K562 (cell line): Measurements from ENCODE around the gene ASPHD1. TPM values are rescaled to one million over a fixed set of nuclear protein-coding genes. Genes with fewer than 3 reads are reported as not detected.

Experiments used
- GATA2 ChIP-seq: sonication (generic); formaldehyde crosslinking; IDR thresholded peaks from 2 replicates; pipeline ENCODE4 v1.4.0; 2020; ENCODE audit warnings: mild to moderate bottlenecking, missing genetic modification reagents
- IRF2 ChIP-seq: sonication (generic); formaldehyde crosslinking; IDR thresholded peaks from 2 replicates; pipeline ENCODE4 v1.8.1; 2022; ENCODE audit warnings: mild to moderate bottlenecking, missing genetic modification reagents
- KAT2B ChIP-seq: IDR thresholded peaks from one replicate; pipeline ENCODE4 v1.6.1; 2012; ENCODE audit warnings: low read depth, mild to moderate bottlenecking, control low read depth, inconsistent platforms, low read length, moderate library complexity
- PML ChIP-seq: IDR thresholded peaks from 2 replicates; pipeline ENCODE4 v1.6.1; 2012; ENCODE audit warnings: low read length, inconsistent platforms
- SAFB2 ChIP-seq: fragments of 200-400 bp; formaldehyde crosslinking; IDR thresholded peaks from 2 replicates; pipeline ENCODE4 v1.6.1; 2018; ENCODE audit warnings: borderline replicate concordance, low read length, low read depth, moderate library complexity; ENCODE audit not compliant: severe bottlenecking
- ZNF174 ChIP-seq: fragments of 250-450 bp; sonication (Bioruptor Pico); IDR thresholded peaks from 2 replicates; pipeline ENCODE4 v1.4.0; 2020; ENCODE audit warnings: mild to moderate bottlenecking
- ZNF76 ChIP-seq: fragments of 250-450 bp; sonication (Bioruptor Pico); IDR thresholded peaks from 2 replicates; pipeline ENCODE4 v1.4.0; 2020; ENCODE audit warnings: mild to moderate bottlenecking, moderate library complexity, borderline replicate concordance
- ZNF830 ChIP-seq: fragments of 250-450 bp; sonication (Bioruptor Pico); IDR thresholded peaks from 2 replicates; pipeline ENCODE4 v1.5.0; 2021; ENCODE audit warnings: mild to moderate bottlenecking
- polyA plus RNA-seq, 8 experiments: library from polyadenylated mRNA; depleted of rRNA in 4 of 8; stranded (reverse) in 5 of 8; unstranded in 3 of 8; fragments of >200 nt; fragmentation: Nextera tagmentation in 2 of 8; fragmentation: Illumina TruSeq in 1 of 8; extraction: Ambion mirVana in 2 of 8; extraction: Trizol in 1 of 8; gene quantifications; 2 replicates each; pipeline versions ENCODE4 v1.2.1 to v1.2.3, GENCODE V29; 2011 to 2014; ENCODE audit warnings: inconsistent platforms in 1 of 8, missing spikeins in 1 of 8
- total RNA-seq, 7 experiments: library from RNA; depleted of rRNA in 6 of 7; stranded (reverse); fragments of >200 nt in 6 of 7; fragmentation: Illumina TruSeq in 2 of 7; extraction: Trizol in 2 of 7; gene quantifications; 2 replicates each; pipeline versions ENCODE4 v1.2.1 to v1.2.3, GENCODE V29; 2011 to 2021; ENCODE audit warnings: low replicate concordance in 1 of 7
- TF ChIP-seq, protein P1 (sequence below), 2 experiments: IDR thresholded peaks; 2 replicates each; pipeline ENCODE4 v1.6.1; 2012; ENCODE audit warnings: improper control_type of control experiment in 2 of 2, low read depth in 2 of 2, low read length in 2 of 2, borderline replicate concordance in 1 of 2
- TF ChIP-seq, protein P2 (sequence below): fragments of 250-450 bp; sonication (Bioruptor Pico); IDR thresholded peaks from 2 replicates; pipeline ENCODE4 v1.8.0; 2022; ENCODE audit warnings: inconsistent platforms
- TF ChIP-seq, protein P3 (sequence below): sonication (generic); formaldehyde crosslinking; IDR thresholded peaks from 2 replicates; pipeline ENCODE4 v1.4.0; 2020; ENCODE audit warnings: mild to moderate bottlenecking, missing genetic modification reagents
- TF ChIP-seq, protein P4 (sequence below): fragments of 250-450 bp; sonication (Bioruptor Pico); IDR thresholded peaks from 2 replicates; pipeline ENCODE4 v1.5.0; 2021

The ASPHD1 gene
- total and polyA plus RNA-seq, 9 of the 15 experiments (the other 6 are each of a cell fraction or from before 2014, with no cell fraction given): 0.03 to 0.70 (median 0.24) TPM; not detected in 5

DNA sequence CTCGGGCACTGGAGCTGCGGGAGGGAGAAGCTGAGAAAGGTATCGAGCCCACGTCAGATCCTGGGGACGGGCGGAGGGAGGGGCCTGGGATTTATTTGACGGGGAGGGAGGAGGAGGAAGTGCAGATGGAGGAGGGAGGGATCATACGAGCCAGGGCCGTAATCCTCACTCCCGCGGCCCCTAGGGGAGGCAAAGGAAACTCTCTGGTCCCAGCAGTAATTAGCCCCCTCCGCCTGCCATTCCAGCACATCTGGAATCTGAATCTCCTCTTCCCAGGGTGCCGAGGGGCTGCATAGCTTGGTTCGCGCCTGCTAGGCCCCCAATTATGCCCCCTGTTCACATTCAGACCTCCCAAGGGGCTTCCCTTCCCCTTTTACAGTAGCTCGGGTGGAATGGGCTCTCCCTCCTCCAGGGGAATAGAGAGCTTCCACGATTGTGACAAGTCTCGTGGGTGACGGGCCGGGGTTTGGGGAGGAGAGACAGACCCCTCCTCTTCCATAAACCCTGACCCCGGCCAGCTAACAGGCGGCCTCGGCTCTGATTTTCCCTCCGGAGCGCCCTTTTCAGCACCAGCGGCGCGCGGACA lies 679 bp upstream of the ASPHD1 start, which contains the start of gene SEZ6L2 (continued):
- TF ChIP-seq, protein P1, sequence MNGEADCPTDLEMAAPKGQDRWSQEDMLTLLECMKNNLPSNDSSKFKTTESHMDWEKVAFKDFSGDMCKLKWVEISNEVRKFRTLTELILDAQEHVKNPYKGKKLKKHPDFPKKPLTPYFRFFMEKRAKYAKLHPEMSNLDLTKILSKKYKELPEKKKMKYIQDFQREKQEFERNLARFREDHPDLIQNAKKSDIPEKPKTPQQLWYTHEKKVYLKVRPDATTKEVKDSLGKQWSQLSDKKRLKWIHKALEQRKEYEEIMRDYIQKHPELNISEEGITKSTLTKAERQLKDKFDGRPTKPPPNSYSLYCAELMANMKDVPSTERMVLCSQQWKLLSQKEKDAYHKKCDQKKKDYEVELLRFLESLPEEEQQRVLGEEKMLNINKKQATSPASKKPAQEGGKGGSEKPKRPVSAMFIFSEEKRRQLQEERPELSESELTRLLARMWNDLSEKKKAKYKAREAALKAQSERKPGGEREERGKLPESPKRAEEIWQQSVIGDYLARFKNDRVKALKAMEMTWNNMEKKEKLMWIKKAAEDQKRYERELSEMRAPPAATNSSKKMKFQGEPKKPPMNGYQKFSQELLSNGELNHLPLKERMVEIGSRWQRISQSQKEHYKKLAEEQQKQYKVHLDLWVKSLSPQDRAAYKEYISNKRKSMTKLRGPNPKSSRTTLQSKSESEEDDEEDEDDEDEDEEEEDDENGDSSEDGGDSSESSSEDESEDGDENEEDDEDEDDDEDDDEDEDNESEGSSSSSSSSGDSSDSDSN (IDR thresholded peaks at IDR 0.05; ENCODE audit: borderline replicate concordance in 1 of 2, low read depth in 2 of 2, low read length in 2 of 2): no peak
- no peak for TF ChIP-seq GATA2 (CRISPR knock-in tag)
- no peak for TF ChIP-seq ZNF174 (CRISPR knock-in tag)
- TF ChIP-seq, protein P2, sequence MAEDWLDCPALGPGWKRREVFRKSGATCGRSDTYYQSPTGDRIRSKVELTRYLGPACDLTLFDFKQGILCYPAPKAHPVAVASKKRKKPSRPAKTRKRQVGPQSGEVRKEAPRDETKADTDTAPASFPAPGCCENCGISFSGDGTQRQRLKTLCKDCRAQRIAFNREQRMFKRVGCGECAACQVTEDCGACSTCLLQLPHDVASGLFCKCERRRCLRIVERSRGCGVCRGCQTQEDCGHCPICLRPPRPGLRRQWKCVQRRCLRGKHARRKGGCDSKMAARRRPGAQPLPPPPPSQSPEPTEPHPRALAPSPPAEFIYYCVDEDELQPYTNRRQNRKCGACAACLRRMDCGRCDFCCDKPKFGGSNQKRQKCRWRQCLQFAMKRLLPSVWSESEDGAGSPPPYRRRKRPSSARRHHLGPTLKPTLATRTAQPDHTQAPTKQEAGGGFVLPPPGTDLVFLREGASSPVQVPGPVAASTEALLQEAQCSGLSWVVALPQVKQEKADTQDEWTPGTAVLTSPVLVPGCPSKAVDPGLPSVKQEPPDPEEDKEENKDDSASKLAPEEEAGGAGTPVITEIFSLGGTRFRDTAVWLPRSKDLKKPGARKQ (CRISPR knock-in tag): no peak
- TF ChIP-seq ZNF76 (CRISPR knock-in tag): no peak
- TF ChIP-seq ZNF830 (CRISPR knock-in tag): no peak
- TF ChIP-seq, protein P3, sequence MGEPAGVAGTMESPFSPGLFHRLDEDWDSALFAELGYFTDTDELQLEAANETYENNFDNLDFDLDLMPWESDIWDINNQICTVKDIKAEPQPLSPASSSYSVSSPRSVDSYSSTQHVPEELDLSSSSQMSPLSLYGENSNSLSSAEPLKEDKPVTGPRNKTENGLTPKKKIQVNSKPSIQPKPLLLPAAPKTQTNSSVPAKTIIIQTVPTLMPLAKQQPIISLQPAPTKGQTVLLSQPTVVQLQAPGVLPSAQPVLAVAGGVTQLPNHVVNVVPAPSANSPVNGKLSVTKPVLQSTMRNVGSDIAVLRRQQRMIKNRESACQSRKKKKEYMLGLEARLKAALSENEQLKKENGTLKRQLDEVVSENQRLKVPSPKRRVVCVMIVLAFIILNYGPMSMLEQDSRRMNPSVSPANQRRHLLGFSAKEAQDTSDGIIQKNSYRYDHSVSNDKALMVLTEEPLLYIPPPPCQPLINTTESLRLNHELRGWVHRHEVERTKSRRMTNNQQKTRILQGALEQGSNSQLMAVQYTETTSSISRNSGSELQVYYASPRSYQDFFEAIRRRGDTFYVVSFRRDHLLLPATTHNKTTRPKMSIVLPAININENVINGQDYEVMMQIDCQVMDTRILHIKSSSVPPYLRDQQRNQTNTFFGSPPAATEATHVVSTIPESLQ: no peak
- no peak for TF ChIP-seq KAT2B
- TF ChIP-seq PML: no peak
- no peak for TF ChIP-seq IRF2 (CRISPR knock-in tag)
- no peak for TF ChIP-seq SAFB2
- TF ChIP-seq, protein P4, sequence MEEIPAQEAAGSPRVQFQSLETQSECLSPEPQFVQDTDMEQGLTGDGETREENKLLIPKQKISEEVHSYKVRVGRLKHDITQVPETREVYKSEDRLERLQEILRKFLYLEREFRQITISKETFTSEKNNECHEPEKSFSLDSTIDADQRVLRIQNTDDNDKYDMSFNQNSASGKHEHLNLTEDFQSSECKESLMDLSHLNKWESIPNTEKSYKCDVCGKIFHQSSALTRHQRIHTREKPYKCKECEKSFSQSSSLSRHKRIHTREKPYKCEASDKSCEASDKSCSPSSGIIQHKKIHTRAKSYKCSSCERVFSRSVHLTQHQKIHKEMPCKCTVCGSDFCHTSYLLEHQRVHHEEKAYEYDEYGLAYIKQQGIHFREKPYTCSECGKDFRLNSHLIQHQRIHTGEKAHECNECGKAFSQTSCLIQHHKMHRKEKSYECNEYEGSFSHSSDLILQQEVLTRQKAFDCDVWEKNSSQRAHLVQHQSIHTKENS: no peak
